Neural crest cell (in vitro differentiated cells): ENCODE data around the gene TFF2. TPM values are rescaled to one million over a fixed set of nuclear protein-coding genes. Genes with fewer than 3 reads are reported as not detected.

Source experiments
- DNase-seq: peaks from one replicate; pipeline ENCODE4 v3.0.0; 2021; ENCODE audit warnings: low read depth, mixed read lengths, low spot score
- H3K27ac Mint-ChIP-seq: one replicate; pipeline ENCODE4 v1.8.0; 2021; ENCODE audit warnings: mild to moderate bottlenecking, mixed read lengths; ENCODE audit not compliant: unreplicated experiment
- H3K27me3 Mint-ChIP-seq: 2 replicates; pipeline ENCODE4 v1.8.0; 2021; ENCODE audit warnings: low read depth, mild to moderate bottlenecking, mixed read lengths
- H3K36me3 Mint-ChIP-seq: 2 replicates; pipeline ENCODE4 v1.8.0; 2021; ENCODE audit warnings: low read depth, mild to moderate bottlenecking, mixed read lengths
- H3K4me1 Mint-ChIP-seq: 2 replicates; pipeline ENCODE4 v1.8.0; 2021; ENCODE audit warnings: mixed read lengths
- H3K4me3 Mint-ChIP-seq: one replicate; pipeline ENCODE4 v1.8.0; 2021; ENCODE audit warnings: mild to moderate bottlenecking, mixed read lengths
- H3K9me3 Mint-ChIP-seq: 2 replicates; pipeline ENCODE4 v1.8.0; 2021; ENCODE audit warnings: mixed read lengths
- CTCF ChIP-seq: fragments of 200-600 bp; sonication (generic); conservative IDR thresholded peaks from 2 replicates; pipeline ENCODE4 v1.5.0; 2021; ENCODE audit warnings: antibody characterized with exemption, mild to moderate bottlenecking
- total RNA-seq: library from RNA; stranded (reverse); gene quantifications from 2 replicates; pipeline ENCODE4 v1.2.1, GENCODE V29; 2021

Gene TFF2
- total RNA-seq, 1 donor from 2014 or later = not detected

GRCh38 chr21:42370894-42371654 lies 20.3 kb upstream of the TFF2 start:
- DNase-seq = no peak
- H3K9me3 Mint-ChIP-seq = no peaks in the 10 kb centered on the region
- no peaks in the 10 kb centered on the region for H3K27me3 Mint-ChIP-seq
- peak overlapping the region; percentile 96 for H3K27ac Mint-ChIP-seq
- no peak overlapping the region for H3K4me3 Mint-ChIP-seq
- TF ChIP-seq CTCF = no peak
- no peaks in the 10 kb centered on the region for H3K4me1 Mint-ChIP-seq
- no peaks in the 10 kb centered on the region for H3K36me3 Mint-ChIP-seq

GRCh38 chr21:42369821-42370220 lies 19.0 kb upstream of the TFF2 start:
- Mint-ChIP-seq H3K9me3 (no peaks in the 10 kb centered on the region), H3K27me3 (no peaks in the 10 kb centered on the region), H3K4me3 (no peak overlapping the region), H3K36me3 (no peaks in the 10 kb centered on the region), H3K4me1 (no peaks in the 10 kb centered on the region), H3K27ac (no peak overlapping the region)
- peak; percentile 31 for TF ChIP-seq CTCF
- DNase-seq = no peak

- Mint-ChIP-seq H3K36me3 (no peaks in the 10 kb centered on the region), H3K9me3 (no peaks in the 10 kb centered on the region), H3K4me3 (no peak overlapping the region), H3K27me3 (no peaks in the 10 kb centered on the region), H3K27ac (no peak overlapping the region), H3K4me1 (no peaks in the 10 kb centered on the region)
- TF ChIP-seq CTCF = no peak
- no peak for DNase-seq
Observed at GRCh38 chr21:42367367-42368165, 16.8 kb upstream of the TFF2 start.

GRCh38 chr21:42366292-42367010 lies 15.7 kb upstream of the TFF2 start, which contains the start of gene TFF1:
Gene TFF1, minus strand, starts transcription at chr21:42366535. Its CDS starts 40 bp downstream, at chr21:42366495.
- Mint-ChIP-seq H3K36me3 (no peaks in the 10 kb centered on the region), H3K4me3 (no peak within 1 kb of the TSS), H3K27me3 (no peaks in the 10 kb centered on the region), H3K27ac (no peak within 1 kb of the TSS), H3K9me3 (no peaks in the 10 kb centered on the region), H3K4me1 (no peaks in the 10 kb centered on the region)
- no peak for TF ChIP-seq CTCF
- DNase-seq = no peak

GRCh38 chr21:42365770-42366169 lies 15.0 kb upstream of the TFF2 start:
- Mint-ChIP-seq H3K4me1 (no peaks in the 10 kb centered on the region), H3K4me3 (no peak overlapping the region), H3K9me3 (no peaks in the 10 kb centered on the region), H3K27ac (no peak overlapping the region), H3K36me3 (no peaks in the 10 kb centered on the region), H3K27me3 (no peaks in the 10 kb centered on the region)
- TF ChIP-seq CTCF = no peak
- DNase-seq = no peak
